ENCODE data around the gene B4GALT1. TPM values are rescaled to one million over a fixed set of nuclear protein-coding genes. Genes with fewer than 3 reads are reported as not detected.
A peak's percentile ranks its signal among the peaks of the same experiment; 100 is the strongest.

Gene B4GALT1, protein sequence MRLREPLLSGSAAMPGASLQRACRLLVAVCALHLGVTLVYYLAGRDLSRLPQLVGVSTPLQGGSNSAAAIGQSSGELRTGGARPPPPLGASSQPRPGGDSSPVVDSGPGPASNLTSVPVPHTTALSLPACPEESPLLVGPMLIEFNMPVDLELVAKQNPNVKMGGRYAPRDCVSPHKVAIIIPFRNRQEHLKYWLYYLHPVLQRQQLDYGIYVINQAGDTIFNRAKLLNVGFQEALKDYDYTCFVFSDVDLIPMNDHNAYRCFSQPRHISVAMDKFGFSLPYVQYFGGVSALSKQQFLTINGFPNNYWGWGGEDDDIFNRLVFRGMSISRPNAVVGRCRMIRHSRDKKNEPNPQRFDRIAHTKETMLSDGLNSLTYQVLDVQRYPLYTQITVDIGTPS
- 58.5 TPM for polyA plus RNA-seq (2013, experiment 1 of 2)
- polyA plus RNA-seq (2013, experiment 2 of 2) = 58.1 TPM

GRCh38 chr9:33167084-33167971 lies at the start of gene B4GALT1:
Gene B4GALT1, minus strand, starts transcription at chr9:33167336. Its CDS starts 167 bp downstream, at chr9:33167169.
- Histone ChIP-seq H3K27me3 (ENCODE audit: control insufficient read depth in 1 of 2, insufficient read depth in 1 of 2, low read length in 2 of 2) (no peaks in the 10 kb centered on the region), H2BK120ac (ENCODE audit: low read depth, low read length) (peak within 1 kb of the TSS; percentile 64), H3K4me2 (ENCODE audit: low read length, poor library complexity, severe bottlenecking) (peak within 1 kb of the TSS; percentile 91), H3K23ac (ENCODE audit: low read length in 2 of 2) (peak within 1 kb of the TSS; percentile 56 to 86), H4K91ac (ENCODE audit: low read length) (peak within 1 kb of the TSS; percentile 64), H3K14ac (ENCODE audit: low read length in 2 of 2) (peak within 1 kb of the TSS; percentile 79 to 96), H2BK12ac (ENCODE audit: low read length in 2 of 2) (peak within 1 kb of the TSS; percentile 70 to 76), H3K9ac (ENCODE audit: low read length) (peak within 1 kb of the TSS; percentile 96), H3K18ac (ENCODE audit: low read depth in 1 of 2, low read length in 2 of 2) (peak within 1 kb of the TSS; percentile 95 to 99), H2AK5ac (ENCODE audit: low read length, severe bottlenecking) (peak within 1 kb of the TSS; percentile 61), H3K4ac (ENCODE audit: low read depth in 1 of 2, low read length in 2 of 2) (peak within 1 kb of the TSS; percentile 84 to 87), H2BK5ac (ENCODE audit: low read depth, low read length, poor library complexity, severe bottlenecking) (peak within 1 kb of the TSS; percentile 46), H4K8ac (ENCODE audit: low read length) (peak within 1 kb of the TSS; percentile 98), H3K4me3 (ENCODE audit: insufficient read depth in 1 of 2, low read depth in 1 of 2, low read length in 2 of 2) (peak within 1 kb of the TSS; percentile 88 to 94), H2AFZ (ENCODE audit: low read depth, low read length) (peak within 1 kb of the TSS; percentile 80), H3K9me3 (ENCODE audit: control insufficient read depth, low read length) (no peaks in the 10 kb centered on the region), H3K27ac (ENCODE audit: low read length, poor library complexity, severe bottlenecking) (no peak within 1 kb of the TSS), H2BK15ac (ENCODE audit: low read depth, poor library complexity, severe bottlenecking) (peak within 1 kb of the TSS; percentile 95), H3K79me1 (replicated peaks; ENCODE audit: low read length, poor library complexity, severe bottlenecking) (peaks cover 7% of the 10 kb centered on the region), H3K4me1 (ENCODE audit: control insufficient read depth, insufficient read depth, low read depth, low read length) (peaks cover 32% of the 10 kb centered on the region), H3K36me3 (ENCODE audit: control insufficient read depth in 1 of 2, insufficient read depth in 2 of 2, low read depth in 1 of 2, low read length in 2 of 2) (no peaks in the 10 kb centered on the region)
- peak; percentile 87 for DNase-seq
- 7% methylated on average over 36 of the region's 101 CpGs for WGBS

- H4K91ac ChIP-seq (ENCODE audit: low read length) = no peak overlapping the region
- H3K79me1 ChIP-seq (replicated peaks; ENCODE audit: low read length, poor library complexity, severe bottlenecking) = no peaks in the 10 kb centered on the region
- H3K4ac ChIP-seq (ENCODE audit: low read depth in 1 of 2, low read length in 2 of 2) = no peak overlapping the region
- H3K9ac ChIP-seq (ENCODE audit: low read length) = no peak overlapping the region
- no peaks in the 10 kb centered on the region for H3K36me3 ChIP-seq (ENCODE audit: control insufficient read depth in 1 of 2, insufficient read depth in 2 of 2, low read depth in 1 of 2, low read length in 2 of 2)
- DNase-seq = no peak
- H3K27me3 ChIP-seq (ENCODE audit: control insufficient read depth in 1 of 2, insufficient read depth in 1 of 2, low read length in 2 of 2) = peaks cover 11 to 25% of the 10 kb centered on the region in 2 experiments
- H2AK5ac ChIP-seq (ENCODE audit: low read length, severe bottlenecking) = no peak overlapping the region
- WGBS = 43% methylated on average over 3 of the region's 3 CpGs
- no peak overlapping the region for H3K23ac ChIP-seq (ENCODE audit: low read length in 2 of 2)
- H3K4me2 ChIP-seq (ENCODE audit: low read length, poor library complexity, severe bottlenecking) = no peak overlapping the region
- no peak overlapping the region for H2AFZ ChIP-seq (ENCODE audit: low read depth, low read length)
- no peak overlapping the region for H4K8ac ChIP-seq (ENCODE audit: low read length)
- H3K14ac ChIP-seq (ENCODE audit: low read length in 2 of 2) = no peak overlapping the region
- H3K9me3 ChIP-seq (ENCODE audit: control insufficient read depth, low read length) = no peaks in the 10 kb centered on the region
- H3K27ac ChIP-seq (ENCODE audit: low read length, poor library complexity, severe bottlenecking) = no peak overlapping the region
- peaks cover 5% of the 10 kb centered on the region for H3K4me1 ChIP-seq (ENCODE audit: control insufficient read depth, insufficient read depth, low read depth, low read length)
- H2BK5ac ChIP-seq (ENCODE audit: low read depth, low read length, poor library complexity, severe bottlenecking) = no peak overlapping the region
- no peak overlapping the region for H2BK15ac ChIP-seq (ENCODE audit: low read depth, poor library complexity, severe bottlenecking)
- no peak overlapping the region for H3K18ac ChIP-seq (ENCODE audit: low read depth in 1 of 2, low read length in 2 of 2)
- H2BK120ac ChIP-seq (ENCODE audit: low read depth, low read length) = no peak overlapping the region
- H3K4me3 ChIP-seq (ENCODE audit: insufficient read depth in 1 of 2, low read depth in 1 of 2, low read length in 2 of 2) = no peak overlapping the region
- peak overlapping the region in 1 of 2 experiments; percentile 10 for H2BK12ac ChIP-seq (ENCODE audit: low read length in 2 of 2)
These were observed 44.7 kb upstream of the B4GALT1 start for GRCh38 chr9:33211695-33212393.

- no peaks in the 10 kb centered on the region for H3K9me3 ChIP-seq (ENCODE audit: control insufficient read depth, low read length)
- H2AK5ac ChIP-seq (ENCODE audit: low read length, severe bottlenecking) = no peak overlapping the region
- H3K36me3 ChIP-seq (ENCODE audit: control insufficient read depth in 1 of 2, insufficient read depth in 2 of 2, low read depth in 1 of 2, low read length in 2 of 2) = no peaks in the 10 kb centered on the region
- H3K18ac ChIP-seq (ENCODE audit: low read depth in 1 of 2, low read length in 2 of 2) = no peak overlapping the region
- H4K91ac ChIP-seq (ENCODE audit: low read length) = no peak overlapping the region
- H3K4ac ChIP-seq (ENCODE audit: low read depth in 1 of 2, low read length in 2 of 2) = no peak overlapping the region
- H3K79me1 ChIP-seq (replicated peaks; ENCODE audit: low read length, poor library complexity, severe bottlenecking) = no peaks in the 10 kb centered on the region
- peaks cover 5% of the 10 kb centered on the region for H3K4me1 ChIP-seq (ENCODE audit: control insufficient read depth, insufficient read depth, low read depth, low read length)
- no peak overlapping the region for H2BK5ac ChIP-seq (ENCODE audit: low read depth, low read length, poor library complexity, severe bottlenecking)
- 70% methylated on average over 2 of the region's 4 CpGs for WGBS
- no peak overlapping the region for H2BK15ac ChIP-seq (ENCODE audit: low read depth, poor library complexity, severe bottlenecking)
- H3K27ac ChIP-seq (ENCODE audit: low read length, poor library complexity, severe bottlenecking) = no peak overlapping the region
- H3K4me2 ChIP-seq (ENCODE audit: low read length, poor library complexity, severe bottlenecking) = no peak overlapping the region
- no peak overlapping the region for H2BK120ac ChIP-seq (ENCODE audit: low read depth, low read length)
- no peak overlapping the region for H3K14ac ChIP-seq (ENCODE audit: low read length in 2 of 2)
- no peak overlapping the region for H2BK12ac ChIP-seq (ENCODE audit: low read length in 2 of 2)
- peaks cover 3 to 19% of the 10 kb centered on the region in 2 experiments for H3K27me3 ChIP-seq (ENCODE audit: control insufficient read depth in 1 of 2, insufficient read depth in 1 of 2, low read length in 2 of 2)
- no peak overlapping the region for H3K4me3 ChIP-seq (ENCODE audit: insufficient read depth in 1 of 2, low read depth in 1 of 2, low read length in 2 of 2)
- DNase-seq = no peak
- H3K9ac ChIP-seq (ENCODE audit: low read length) = no peak overlapping the region
- H2AFZ ChIP-seq (ENCODE audit: low read depth, low read length) = no peak overlapping the region
- H4K8ac ChIP-seq (ENCODE audit: low read length) = no peak overlapping the region
- no peak overlapping the region for H3K23ac ChIP-seq (ENCODE audit: low read length in 2 of 2)
These were observed 43.0 kb upstream of the B4GALT1 start for GRCh38 chr9:33210006-33210715.

All from mesenchymal stem cell (in vitro differentiated cells and primary cell).